ENCODE results near the gene SLC28A3. TPM values are rescaled to one million over a fixed set of nuclear protein-coding genes. Genes with fewer than 3 reads are reported as not detected.
"Not testable (repeated sequence)": the region's sequence is repeated elsewhere in the genome, so short reads cannot be mapped to it uniquely, and the experiment has no call there.

The SLC28A3 gene
- total RNA-seq = under 1 TPM in 1 of 4 donors, not detected in 3; 0.23 TPM

GRCh38 chr9:84340535-84340934, at the start of gene SLC28A3:
SLC28A3 (minus strand) TSS chr9:84340758; CDS start chr9:84340633, 125 bp downstream.
- no peaks in the 10 kb centered on the region for H3K27me3 ChIP-seq
- H3K4me3 ChIP-seq = no peak within 1 kb of the TSS
- no peaks in the 10 kb centered on the region for H3K9me3 ChIP-seq
- H3K36me3 ChIP-seq = no peaks in the 10 kb centered on the region
- H3K27ac ChIP-seq = no peak within 1 kb of the TSS
- DNase-seq (no peak), ATAC-seq (no peak)
- in situ Hi-C loops (cut with MboI; ENCODE audit: low sequenced_read_pairs in 4 of 4) = no loop called here
- TF ChIP-seq CTCF (IDR thresholded peaks at IDR 0.05 in 4 of 5, conservative IDR thresholded peaks at IDR 0.05 in 1 of 5) (no peak), POLR2A (IDR thresholded peaks at IDR 0.05) (no peak)
- no peaks in the 10 kb centered on the region for H3K4me1 ChIP-seq
- intact Hi-C loops (cut with DNase I; ENCODE audit: low total_unique reads) = no loop called here

- not testable (repeated sequence) for ATAC-seq, H3K4me3 ChIP-seq, H3K9me3 ChIP-seq, H3K4me1 ChIP-seq, H3K36me3 ChIP-seq, H3K27me3 ChIP-seq, H3K27ac ChIP-seq, DNase-seq
- intact Hi-C loops (cut with DNase I; ENCODE audit: low total_unique reads) = loop anchor here (10.0 kb wide), 1 partner anchor 565 kb away; no protein-coding TSS in a partner anchor
- in situ Hi-C loops (cut with MboI; ENCODE audit: low sequenced_read_pairs in 4 of 4) = loop anchor here in 3 of 4 donors (10.0 to 25.0 kb wide), 4 partner anchors 572 to 1397 kb away; no protein-coding TSS in a partner anchor
Measured at GRCh38 chr9:84390254-84390653, 49.7 kb upstream of the SLC28A3 start.

GRCh38 chr9:84387821-84388220, 47.3 kb upstream of the SLC28A3 start:
- in situ Hi-C loops (cut with MboI; ENCODE audit: low sequenced_read_pairs in 4 of 4) = loop anchor here in 3 of 4 donors (25.0 kb wide), 3 partner anchors 574 to 1399 kb away; no protein-coding TSS in a partner anchor
- no peak for ATAC-seq

DNA sequence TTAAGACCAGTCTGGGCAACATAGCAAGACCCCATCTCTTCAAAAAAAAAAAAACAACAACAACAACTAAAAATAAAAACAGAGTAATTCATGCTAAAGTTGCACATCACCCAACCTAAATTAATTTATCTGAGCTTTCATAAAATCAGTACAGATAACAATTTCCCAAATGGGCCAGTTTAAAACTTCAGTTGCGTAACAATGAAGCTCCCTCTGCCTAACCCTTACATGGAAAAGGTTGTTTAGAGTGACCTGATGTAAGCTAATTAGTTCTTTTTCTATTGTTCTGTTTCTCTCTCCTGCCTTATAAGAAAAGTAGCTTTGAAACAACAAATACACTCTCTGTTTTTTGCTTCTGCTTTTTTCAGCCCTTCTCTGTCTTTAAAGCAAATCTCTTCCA, 46.2 kb upstream of the SLC28A3 start:
- no peaks in the 10 kb centered on the region for H3K36me3 ChIP-seq
- no peak overlapping the region for H3K27ac ChIP-seq
- no peaks in the 10 kb centered on the region for H3K4me1 ChIP-seq
- no peaks in the 10 kb centered on the region for H3K27me3 ChIP-seq
- intact Hi-C loops (cut with DNase I; ENCODE audit: low total_unique reads) = no loop called here
- TF ChIP-seq CTCF (IDR thresholded peaks at IDR 0.05 in 4 of 5, conservative IDR thresholded peaks at IDR 0.05 in 1 of 5) (no peak), POLR2A (IDR thresholded peaks at IDR 0.05) (no peak)
- DNase-seq (no peak), ATAC-seq (no peak)
- H3K4me3 ChIP-seq = no peak overlapping the region
- in situ Hi-C loops (cut with MboI; ENCODE audit: low sequenced_read_pairs in 4 of 4) = loop anchor here in 3 of 4 donors (25.0 kb wide), 3 partner anchors 576 to 1401 kb away; no protein-coding TSS in a partner anchor
- no peaks in the 10 kb centered on the region for H3K9me3 ChIP-seq

More at GRCh38 chr9:84387821-84388220, 47.3 kb upstream of the SLC28A3 start:
- Histone ChIP-seq H3K27ac (no peak overlapping the region), H3K4me1 (no peaks in the 10 kb centered on the region), H3K36me3 (no peaks in the 10 kb centered on the region), H3K27me3 (no peaks in the 10 kb centered on the region), H3K4me3 (no peak overlapping the region), H3K9me3 (no peaks in the 10 kb centered on the region)
- no peak for TF ChIP-seq CTCF (IDR thresholded peaks at IDR 0.05 in 4 of 5, conservative IDR thresholded peaks at IDR 0.05 in 1 of 5)
- TF ChIP-seq POLR2A (IDR thresholded peaks at IDR 0.05) = no peak
- intact Hi-C loops (cut with DNase I; ENCODE audit: low total_unique reads) = no loop called here
- no peak for DNase-seq

DNA sequence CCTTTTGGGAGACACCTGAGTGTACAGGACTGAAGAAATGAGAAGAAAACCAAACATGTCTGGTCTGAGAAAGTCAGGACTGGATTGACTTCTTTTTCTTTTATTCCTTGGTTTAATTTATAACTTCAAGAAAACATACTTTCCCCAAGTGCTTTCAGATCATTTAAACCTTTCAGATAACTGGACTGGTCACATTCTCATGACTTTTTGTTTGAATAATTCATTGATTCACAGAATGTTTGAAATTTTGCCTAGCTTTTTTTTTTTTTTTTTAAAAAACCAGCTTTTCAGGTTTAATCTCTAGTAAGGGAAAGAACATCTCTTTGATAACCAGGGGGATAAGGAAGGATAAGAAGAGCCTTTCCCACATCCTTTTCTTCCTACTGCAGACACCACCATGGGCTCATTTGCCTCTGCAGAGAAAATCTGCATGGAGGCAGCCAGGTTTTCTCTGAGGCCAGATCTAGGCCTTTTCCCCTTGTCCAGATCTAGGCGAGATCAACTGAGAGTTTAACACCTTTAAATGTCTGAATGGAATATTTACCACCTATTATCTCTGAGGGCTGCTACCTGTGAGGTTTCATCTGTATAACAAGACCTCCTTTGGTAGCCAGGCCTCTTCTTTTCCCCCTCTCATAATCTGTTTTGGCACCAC, 45.0 kb upstream of the SLC28A3 start:
- in situ Hi-C loops (cut with MboI; ENCODE audit: low sequenced_read_pairs in 4 of 4) = loop anchor here in 3 of 4 donors (25.0 kb wide), 3 partner anchors 577 to 1402 kb away; no protein-coding TSS in a partner anchor
- no peak for ATAC-seq
- no peak for DNase-seq
- Histone ChIP-seq H3K27ac (no peak overlapping the region), H3K4me3 (no peak overlapping the region), H3K9me3 (no peaks in the 10 kb centered on the region), H3K4me1 (no peaks in the 10 kb centered on the region), H3K27me3 (no peaks in the 10 kb centered on the region), H3K36me3 (no peaks in the 10 kb centered on the region)
- intact Hi-C loops (cut with DNase I; ENCODE audit: low total_unique reads) = no loop called here
- TF ChIP-seq POLR2A (IDR thresholded peaks at IDR 0.05) (no peak), CTCF (IDR thresholded peaks at IDR 0.05 in 4 of 5, conservative IDR thresholded peaks at IDR 0.05 in 1 of 5) (no peak)
